Stimulated activated CD8-positive, alpha-beta memory T cell treated with anti-CD3 and anti-CD28 coated beads, Interleukin-7, amount 100 ng/mL, for 24 hours (primary cell): ENCODE data around the gene MYADML2.
"Not testable (repeated sequence)": the region's sequence is repeated elsewhere in the genome, so short reads cannot be mapped to it uniquely, and the experiment has no call there.

Experiments
- DNase-seq: peaks from one replicate; pipeline ENCODE4 v3.0.0-alpha.2; 2020; ENCODE audit warnings: low read depth

MYADML2 gene

DNA sequence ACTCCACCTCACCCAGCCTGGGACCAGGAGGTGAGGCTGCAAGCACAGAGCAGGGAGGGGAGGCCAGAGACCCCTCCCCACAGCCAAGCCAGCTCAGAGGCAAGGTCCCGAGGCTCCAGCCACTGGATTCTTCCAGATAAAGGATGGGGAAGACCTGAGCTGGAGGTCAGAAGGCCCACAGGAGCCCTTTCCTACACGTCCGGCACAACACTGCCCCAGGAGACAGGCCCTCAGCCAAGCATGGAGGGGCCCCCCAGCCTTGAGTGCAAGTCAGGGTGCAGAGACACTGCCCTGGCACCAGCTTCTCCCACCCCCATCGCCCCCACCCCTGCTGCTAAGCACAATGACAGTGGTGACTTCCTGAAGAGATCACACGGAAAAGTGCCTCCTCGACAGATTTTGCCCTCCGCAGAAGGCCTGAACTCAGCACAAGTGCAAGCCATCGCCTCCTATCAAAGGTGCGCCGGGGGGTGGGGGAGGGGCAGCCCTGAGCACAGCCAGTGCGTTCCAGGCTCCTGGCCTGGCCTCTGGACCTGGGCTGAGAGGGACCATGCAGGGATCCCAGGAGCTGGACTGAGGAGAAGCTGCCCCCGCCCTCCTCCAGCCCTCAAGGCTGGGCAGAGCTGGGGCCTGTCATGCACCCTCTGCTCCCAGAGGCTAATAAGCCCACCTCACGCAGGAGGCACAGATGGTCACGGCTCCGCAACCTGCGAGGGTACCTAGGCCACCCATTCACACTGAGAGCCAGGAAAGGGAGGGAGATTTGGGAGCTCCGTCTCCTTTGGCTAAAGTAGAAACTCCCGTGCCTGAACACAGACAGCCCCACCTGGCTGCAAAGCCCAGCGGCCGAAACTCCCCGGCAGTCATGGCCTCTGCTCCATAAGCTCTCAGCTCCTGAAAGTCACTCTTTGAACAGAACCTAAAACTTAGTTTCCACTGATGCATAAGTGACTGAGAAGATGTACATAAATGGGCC lies 22.2 kb downstream of the MYADML2 start:
- no peak for DNase-seq

DNA sequence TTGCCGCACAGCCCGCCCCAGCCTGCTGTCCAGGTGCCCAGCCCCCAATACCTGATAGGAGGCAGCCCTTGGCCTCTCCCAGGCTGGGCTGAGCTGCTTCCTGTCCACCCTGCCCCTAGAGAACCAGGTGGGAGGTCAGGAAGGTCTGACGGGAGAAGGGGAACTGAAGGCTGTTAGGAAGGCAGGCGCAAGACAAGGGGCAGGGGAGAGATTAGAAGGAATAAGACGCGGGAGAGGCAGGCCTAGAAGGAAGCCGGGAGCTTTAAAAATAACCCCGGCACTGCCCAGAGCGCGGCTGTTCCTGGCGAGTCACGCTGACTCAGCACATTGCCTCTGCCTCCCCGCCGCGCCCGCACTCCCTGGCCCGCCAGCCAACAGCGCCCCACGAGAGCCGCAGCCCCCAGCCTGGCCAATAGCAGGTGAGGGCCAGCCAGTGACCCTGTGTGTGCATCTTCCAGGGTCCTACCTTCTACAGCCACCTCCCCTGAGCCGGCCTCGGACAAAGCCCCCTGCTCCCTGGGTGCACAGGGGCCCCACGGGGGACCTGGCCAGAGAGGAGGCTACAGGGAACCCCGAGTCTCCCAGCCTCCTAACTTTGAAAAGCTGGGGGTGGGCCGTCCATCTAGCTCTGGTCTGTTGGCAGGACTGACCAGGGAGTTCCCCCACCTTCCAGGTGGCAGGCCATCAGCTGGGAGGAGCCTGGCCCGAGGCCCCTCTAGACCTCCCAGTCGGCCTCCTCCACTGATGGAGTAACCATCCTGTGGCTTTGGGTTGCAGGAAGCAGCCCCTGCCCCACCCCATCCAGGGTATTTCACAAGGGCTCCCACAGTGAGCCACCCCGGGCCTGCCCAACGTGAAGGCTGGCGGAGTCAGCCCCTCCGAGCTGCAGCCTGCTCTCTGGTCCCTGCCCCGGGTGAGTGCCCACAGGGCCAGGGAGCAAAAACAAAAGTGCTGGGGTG lies 23.5 kb downstream of the MYADML2 start:
- DNase-seq = no peak

DNA sequence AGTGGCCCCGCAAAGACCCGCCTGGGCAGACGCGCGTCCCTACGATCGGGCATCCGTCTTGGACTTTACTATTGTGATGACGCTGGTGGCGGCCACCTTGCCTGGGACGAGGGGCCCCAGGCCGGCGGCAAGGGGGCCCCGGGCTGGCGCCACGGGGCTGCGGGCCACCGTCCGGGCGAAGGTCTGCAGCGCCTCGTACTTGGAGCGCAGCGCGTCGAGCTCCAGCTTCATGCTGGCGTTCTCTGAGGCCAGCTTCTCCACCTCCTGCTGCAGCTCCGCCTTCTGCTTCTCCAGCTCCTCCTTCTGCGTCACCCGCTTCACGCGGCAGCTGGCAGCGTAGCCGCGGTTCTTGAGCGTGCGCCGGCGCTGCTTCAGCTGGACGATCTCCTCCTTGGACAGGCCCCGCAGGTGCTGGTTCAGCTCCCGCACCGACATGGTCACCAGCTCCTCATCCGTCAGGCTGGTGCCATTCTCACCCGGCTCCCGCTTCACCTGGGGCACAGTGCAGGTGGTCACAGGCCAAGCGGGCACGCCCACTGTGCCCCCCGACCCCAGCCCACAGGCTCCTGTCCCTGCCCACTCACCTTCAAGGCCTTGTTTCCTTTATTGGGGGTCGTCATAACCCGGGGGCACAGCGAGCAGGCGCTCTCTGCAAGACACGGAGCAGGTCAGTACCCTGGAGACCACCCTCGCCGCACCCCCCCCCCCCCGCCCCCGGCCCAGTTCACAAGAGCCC lies 24.3 kb downstream of the MYADML2 start:
- DNase-seq = no peak

DNA sequence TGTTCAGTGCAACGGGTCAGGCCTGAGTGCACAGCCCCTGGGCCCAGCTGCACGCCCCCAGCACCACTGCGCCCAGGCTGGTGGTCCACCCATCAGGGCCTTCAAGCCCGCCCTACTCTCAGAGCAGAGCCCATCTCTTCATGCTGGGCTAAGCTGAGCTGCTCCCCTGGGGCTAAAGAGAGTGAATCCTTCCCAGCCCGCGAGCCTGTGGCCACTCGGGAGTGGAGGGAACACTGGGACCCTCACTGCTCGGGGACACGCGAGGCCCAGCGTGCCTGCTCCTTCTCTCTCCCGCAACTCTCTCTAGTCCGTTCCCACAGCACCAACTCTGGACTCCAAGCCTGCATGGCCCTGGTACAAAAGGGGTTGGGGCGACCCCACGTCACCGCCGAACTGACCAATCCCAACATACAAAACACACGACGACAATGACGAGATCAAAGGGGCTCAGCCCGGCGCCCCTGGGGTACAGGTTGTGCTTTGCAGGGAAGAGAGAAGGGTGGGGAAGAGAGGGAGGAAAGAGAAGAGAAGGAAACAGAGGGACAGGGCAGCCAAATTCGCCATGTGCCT lies 25.0 kb downstream of the MYADML2 start:
- no peak for DNase-seq

DNA sequence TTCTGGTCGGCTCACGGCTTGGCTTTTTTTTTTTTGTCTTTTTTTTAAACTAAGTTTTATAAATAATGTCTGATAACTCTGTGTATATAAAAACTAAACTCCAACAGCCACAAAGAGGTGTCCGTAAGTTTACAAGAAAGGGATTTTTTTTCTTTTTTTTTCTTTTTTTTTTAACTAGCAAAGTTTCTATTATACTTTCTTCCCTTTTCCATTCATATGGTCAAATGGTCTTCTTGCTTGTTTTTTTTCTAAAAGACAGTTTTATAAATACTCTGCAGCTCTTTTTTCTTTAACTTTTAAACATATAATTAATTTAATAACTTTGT lies 25.5 kb downstream of the MYADML2 start:
- DNase-seq = no peak

DNA sequence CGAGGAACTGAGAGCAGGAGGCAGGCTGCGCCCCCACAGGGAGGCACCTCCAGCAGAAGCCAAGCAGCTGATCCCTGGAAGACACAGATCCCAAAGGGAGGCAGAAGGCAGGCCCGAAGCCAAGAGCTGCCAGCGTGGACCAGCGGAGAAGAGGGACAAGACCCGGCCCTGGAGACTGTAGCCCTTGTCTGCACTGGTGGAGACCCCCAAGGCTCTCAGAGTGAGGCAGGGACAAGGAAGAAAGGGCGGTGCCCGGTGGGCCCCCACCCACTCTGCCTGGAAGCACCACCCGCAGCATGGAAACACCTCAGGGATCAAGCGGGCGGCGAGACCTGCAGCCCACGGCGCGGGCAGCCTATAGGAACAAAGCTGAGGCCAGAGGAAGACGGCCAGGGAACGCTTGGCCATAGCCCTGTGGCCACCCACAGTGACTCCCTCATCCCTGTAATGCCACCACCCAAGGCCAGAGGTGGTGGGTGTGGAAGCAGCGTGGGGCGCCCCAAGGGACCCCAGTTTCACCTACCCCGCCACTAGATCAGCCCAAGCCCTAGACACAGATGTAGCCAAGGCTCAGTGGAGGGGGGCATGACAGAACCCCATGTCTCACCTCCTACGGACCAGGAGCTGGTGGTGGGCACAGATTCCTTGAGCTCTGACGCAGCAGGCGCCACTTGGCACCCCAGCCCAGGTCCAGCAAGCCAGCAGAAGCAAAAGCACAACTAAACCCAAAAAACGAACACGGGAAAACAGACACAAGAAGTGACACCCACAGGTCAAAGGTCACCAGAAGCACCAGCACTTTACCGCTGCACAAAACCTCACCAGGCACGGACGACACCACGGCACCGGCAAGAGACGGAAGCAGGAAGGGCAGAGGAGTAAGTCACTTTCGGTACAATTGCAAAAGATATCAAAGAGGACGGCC lies 26.2 kb downstream of the MYADML2 start:
- DNase-seq = no peak

DNA sequence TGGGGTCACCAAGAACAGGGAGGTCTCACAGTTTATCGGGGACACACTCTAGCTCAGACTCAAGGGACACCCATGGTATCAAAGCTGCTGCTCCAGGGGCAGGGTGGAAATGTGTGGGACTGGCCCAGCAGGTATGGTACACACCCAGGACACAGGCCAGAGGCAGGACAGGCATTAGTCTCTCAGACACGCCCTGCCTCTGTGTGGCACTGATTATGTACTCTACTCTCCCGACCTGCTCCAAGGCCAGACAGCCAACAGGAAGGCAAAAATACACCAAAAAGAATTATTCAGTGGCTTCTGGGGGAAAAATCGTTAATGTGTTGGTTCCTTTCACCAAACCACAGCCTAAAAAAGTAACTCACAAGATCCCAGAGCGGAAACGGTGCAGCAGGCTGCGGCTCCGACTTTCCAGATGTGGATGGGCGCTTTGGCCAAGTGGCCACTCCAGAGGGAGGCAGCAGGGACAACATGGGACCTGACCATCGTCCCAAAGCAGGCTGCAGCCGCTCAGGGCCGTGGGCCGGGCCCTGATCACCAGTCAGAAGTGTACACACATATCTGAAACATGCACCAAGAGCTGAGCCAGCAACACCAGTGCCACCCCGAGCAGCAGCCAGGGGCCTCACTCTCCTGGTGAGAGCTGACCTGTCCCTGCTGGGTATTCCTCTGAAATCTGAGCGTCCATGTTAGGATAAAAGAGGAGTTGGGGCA lies 28.0 kb downstream of the MYADML2 start:
- DNase-seq = no peak

DNA sequence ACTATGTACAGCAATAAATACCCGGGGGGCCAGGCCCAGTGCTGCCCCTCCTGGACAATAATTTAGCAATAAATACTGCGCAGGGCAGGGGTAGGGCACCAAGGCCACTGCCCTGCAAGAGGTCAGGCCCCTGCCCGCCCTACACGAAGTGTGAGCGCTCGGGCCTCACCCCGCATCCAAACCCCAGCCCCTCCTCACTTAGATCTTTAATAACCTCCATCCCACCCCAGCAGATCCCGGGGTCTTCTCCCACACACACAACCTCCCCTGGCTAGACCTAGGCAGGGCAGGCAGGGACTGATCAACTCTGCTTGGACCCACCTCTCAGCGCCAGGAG lies 28.7 kb downstream of the MYADML2 start:
- DNase-seq = not testable (repeated sequence)

DNA sequence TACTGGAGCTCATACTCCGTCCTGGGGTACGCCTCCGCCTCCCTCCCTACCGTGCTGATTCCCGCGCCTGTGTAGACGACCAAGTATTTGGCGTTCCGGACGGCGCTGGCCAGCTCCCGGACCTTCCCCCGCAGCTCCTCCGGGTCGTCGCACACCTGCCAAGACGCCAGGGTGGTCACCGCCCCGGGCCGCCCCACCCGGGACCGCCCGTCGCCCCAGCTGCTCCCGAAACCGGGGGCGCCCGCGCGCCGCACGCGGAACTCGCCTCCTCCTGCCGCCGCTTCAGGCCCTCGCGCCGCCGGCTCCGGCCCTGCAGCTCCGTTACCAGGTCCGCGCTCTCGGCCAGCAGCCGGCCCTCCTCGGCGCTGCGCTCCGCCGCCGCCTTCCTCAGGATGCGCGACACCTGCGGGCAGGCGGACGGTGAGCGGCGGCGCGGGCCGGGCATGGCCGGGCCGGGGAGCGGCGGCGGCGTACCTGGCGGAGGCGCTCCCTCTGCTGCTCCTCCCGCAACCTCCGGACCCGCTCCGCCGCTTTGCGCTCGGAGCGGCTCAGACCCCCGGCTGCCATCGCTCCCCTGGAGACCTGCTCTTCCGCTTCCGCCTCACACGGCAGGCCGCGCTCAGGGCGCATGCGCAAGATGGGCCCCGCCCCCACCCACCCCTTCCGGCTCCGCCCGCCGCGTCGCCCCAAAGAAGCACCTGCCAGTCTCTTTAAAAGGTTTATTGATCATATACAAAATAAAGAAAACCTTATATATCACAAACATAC lies 29.3 kb downstream of the MYADML2 start, which contains the start of gene SIRT7:
SIRT7 (minus strand) TSS at position 612 of the 768 bp plus-strand sequence; CDS start at position 567, 45 bp downstream.
- DNase-seq = peak; percentile 50

DNA sequence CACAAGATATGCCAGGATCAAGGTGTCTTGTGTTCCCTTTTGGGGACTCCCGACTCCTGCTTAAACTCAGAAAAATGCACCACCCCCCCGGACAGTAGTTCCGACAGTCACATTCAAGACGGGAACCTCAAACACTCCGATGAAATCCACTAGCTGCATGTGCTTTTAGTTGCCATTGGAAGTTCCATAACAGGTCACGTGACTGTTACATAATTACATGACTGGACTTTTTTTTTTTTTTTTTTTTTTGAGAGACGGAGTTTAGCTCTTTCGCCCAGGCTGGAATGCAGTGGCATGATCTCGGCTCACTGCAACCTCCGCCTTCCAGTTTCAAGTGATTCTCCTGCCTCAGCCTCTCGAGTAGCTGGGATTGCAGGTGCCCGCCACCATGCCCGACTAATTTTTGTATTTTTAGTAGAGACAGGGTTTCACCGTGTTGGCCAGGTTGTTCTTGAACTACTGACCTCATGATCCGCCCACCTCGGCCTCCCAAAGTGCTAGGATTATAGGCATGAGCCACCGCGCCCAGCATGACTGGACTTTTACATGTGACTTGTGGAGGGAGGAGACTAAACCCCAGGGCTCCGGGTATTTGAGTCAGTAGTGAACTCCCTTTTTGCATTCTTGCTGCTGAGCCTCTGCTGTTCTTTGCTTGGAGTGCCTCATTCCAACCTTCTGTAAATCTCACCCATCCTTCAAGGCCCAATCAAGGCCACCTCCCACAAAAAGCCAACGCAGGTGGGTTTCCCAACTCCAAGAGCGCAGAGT lies 30.6 kb downstream of the MYADML2 start:
- DNase-seq = no peak

DNA sequence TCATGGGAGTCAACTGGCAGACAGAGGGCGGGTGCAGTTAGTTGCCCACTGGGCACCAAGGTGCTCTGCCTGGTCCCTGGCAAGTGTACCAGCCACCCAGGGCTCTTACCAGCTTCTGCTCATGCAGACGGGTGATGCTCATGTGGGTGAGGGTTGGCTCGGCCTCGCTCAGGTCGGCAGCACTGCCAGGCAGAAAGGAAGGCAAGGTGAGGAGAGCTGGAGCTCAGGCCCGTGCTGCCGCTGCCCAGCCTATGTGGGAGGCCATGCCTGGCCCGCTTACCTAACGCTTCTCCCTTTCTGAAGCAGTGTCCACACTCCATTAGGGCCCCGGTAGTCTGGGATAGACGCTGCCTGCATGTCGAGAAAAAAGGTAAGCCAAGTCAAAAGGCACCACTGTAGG lies 31.7 kb downstream of the MYADML2 start:
- no peak for DNase-seq

DNA sequence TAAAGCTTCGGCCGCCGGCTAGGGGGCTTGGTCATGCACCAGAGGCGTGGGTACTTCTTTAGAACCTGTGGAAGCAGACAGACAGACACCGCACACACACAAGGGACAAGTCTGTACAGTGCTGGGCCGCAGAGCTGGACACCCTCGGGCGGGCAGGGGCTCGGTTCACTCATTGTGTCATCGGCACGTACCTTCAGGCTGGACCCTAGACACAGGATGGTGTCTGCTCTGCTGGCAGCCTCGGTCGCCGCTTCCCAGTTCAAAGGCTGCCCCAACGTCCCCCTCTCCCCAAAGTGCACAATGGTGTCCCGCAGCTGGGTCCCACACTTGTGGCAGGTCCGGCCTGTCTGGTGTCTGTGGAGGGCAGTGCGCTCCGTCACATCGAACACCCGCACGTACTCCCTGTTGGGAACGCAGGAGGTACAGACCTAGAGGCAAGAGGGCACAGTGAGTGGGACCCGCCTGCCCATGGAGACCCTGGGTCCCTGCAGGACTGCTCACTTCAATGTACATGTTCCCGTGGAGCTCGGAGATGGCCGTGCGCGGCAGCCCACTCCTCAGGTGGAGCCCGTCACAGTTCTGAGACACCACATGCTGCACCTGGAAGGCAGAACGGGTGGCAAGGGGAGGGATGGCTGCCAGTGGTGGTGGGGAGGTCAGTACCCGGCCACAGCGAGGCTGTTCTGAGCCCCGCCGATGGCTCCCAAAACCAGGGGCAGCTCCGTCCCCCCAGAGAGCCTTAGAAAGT lies 32.8 kb downstream of the MYADML2 start:
- no peak for DNase-seq

DNA sequence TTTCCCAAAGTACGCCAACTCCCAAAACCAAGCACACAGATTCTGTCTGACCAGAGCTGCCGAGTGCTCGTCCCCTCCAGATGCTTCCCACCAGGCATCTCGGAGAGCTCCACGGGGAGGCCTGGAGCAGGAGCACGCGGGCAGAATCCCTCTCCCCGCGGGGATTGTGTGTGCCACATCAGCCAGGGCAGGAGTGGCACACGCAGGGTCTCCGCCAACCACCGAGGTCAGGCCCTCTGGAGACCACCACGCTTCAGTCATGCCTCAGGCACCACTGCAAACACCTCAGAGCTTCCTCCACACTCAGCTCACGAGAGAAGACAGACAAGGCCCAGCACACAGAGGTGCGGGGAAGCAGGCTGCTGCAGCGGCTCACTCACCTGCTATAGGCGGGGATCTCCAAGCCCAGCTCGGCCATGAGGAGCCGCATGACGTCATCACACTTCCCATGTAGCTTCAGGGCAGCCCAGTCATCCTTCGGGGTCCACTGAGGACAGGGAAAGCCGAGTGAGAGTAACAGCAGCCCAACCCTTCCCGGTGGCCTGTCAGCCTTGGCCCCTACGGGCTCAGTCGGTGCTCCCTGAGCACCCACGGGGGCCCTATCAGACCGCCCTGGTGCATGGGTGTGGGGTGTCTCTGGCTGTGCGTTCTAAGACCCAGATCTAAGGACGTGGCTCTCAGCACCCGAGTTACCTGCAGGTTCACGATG lies 33.5 kb downstream of the MYADML2 start:
- DNase-seq = no peak

DNA sequence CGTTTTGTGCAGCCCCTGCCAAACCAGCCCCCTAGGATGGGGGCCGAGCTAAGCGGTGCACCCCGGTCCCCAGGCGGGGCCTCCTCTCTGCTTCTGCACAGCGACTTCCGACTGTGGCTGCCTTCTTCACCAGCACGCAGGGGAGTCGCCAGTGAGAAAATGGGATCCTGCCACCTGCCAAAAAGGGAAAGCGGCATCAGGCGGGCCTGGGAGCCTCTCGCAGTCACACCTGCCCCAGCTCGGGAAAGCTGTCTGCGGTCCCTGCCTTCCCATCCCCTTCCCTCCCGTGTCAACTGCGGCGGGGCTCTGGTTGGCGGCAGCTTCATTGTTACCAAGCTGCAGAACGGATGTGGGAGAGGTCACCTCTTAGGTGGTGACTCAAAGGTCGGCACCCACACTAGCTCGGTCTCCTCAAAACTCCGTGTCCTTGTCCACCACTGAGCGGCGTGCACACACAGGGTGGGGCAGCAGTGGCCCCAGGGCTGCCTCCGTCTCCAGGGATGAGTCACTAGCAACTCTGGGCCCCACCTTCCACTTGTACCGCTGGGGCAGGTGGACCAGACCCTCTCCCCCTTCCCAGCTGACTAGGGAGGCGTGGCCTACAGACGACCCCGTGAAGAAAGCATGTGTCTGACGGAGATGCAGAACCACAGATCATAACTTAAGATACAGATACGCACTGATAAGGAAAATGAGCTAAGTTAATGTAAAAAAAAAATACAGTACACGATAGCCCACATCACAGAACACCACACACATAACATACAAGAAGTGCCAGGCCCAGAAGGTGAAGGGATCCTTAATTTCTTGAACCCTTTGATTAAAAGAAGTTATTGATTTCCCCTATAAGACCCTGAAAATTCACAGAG lies 34.4 kb downstream of the MYADML2 start:
- no peak for DNase-seq

DNA sequence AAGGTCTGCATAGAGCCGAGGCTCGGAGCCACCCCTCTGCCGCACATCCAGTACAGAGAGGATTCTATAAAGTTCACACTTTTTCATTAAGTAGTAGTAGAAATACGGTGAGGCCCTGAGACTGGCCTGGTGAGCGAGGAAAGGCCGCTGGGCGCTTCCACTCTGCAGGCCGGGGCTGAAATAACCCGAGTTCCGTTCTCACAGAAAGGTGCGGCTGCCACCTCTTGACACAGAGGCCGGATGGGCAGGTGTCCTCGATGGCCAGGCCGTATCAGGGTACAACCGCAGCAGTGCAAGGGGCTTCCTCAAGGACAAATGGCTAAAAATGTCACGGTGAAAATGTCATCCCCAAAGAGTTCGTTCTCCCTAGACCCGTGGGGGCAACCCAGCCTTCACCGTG lies 35.1 kb downstream of the MYADML2 start:
- no peak for DNase-seq
